ENCODE data around the gene PDK4.

- TF ChIP-seq POLR2A (IDR thresholded peaks at IDR 0.05) = no peak
- TF ChIP-seq CTCF (IDR thresholded peaks at IDR 0.05) = no peak
Measured at GRCh38 chr7:95579318-95579717, 17.0 kb downstream of the PDK4 start.
